ENCODE data around the gene COPS6.

Gene COPS6

GRCh38 chr7:100049441-100050291, 39.1 kb upstream of the COPS6 start, which contains the start of gene ZSCAN21:
Gene ZSCAN21, plus strand, starts transcription at chr7:100049774. Its CDS starts 7,233 bp downstream, at chr7:100057007.
- Histone ChIP-seq H3K4me3 (IDR thresholded peaks at IDR 0.05; ENCODE audit: insufficient read depth, low read depth, low read length) (peak within 1 kb of the TSS; percentile 53), H3K36me3 (ENCODE audit: insufficient read depth) (no peaks in the 10 kb centered on the region), H3K9ac (peak within 1 kb of the TSS; percentile 55; the same call in 1 of the 2 replicates), H3K4me1 (ENCODE audit: low read depth, poor library complexity, severe bottlenecking) (peaks cover 12% of the 10 kb centered on the region), H2AFZ (ENCODE audit: low read depth) (peak within 1 kb of the TSS; percentile 98), H3K4me2 (peak within 1 kb of the TSS; percentile 91), H4K20me1 (ENCODE audit: insufficient read depth) (no peaks in the 10 kb centered on the region), H3K79me2 (ENCODE audit: insufficient read depth, low read depth) (no peaks in the 10 kb centered on the region), H3K27ac (peak within 1 kb of the TSS; percentile 21; the same call in 1 of the 2 replicates), H3K27me3 (ENCODE audit: insufficient read depth, low read depth) (no peaks in the 10 kb centered on the region; the same call in 1 of the 2 replicates)
- no peak for TF ChIP-seq CTCF (conservative IDR thresholded peaks at IDR 0.05; ENCODE audit: low read depth, low read length)

- no peak overlapping the region for H3K4me3 ChIP-seq (IDR thresholded peaks at IDR 0.05; ENCODE audit: insufficient read depth, low read depth, low read length)
- H3K27ac ChIP-seq = no peak overlapping the region
- peaks cover 12% of the 10 kb centered on the region for H3K4me1 ChIP-seq (ENCODE audit: low read depth, poor library complexity, severe bottlenecking)
- no peaks in the 10 kb centered on the region for H4K20me1 ChIP-seq (ENCODE audit: insufficient read depth)
- H3K4me2 ChIP-seq = no peak overlapping the region
- no peak for TF ChIP-seq CTCF (conservative IDR thresholded peaks at IDR 0.05; ENCODE audit: low read depth, low read length)
- no peaks in the 10 kb centered on the region for H3K79me2 ChIP-seq (ENCODE audit: insufficient read depth, low read depth)
- H3K27me3 ChIP-seq (ENCODE audit: insufficient read depth, low read depth) = no peaks in the 10 kb centered on the region; the same call in 1 of the 2 replicates
- H2AFZ ChIP-seq (ENCODE audit: low read depth) = no peak overlapping the region
- H3K36me3 ChIP-seq (ENCODE audit: insufficient read depth) = no peaks in the 10 kb centered on the region
- no peak overlapping the region for H3K9ac ChIP-seq
These were observed 37.2 kb upstream of the COPS6 start for GRCh38 chr7:100051611-100052010.

GRCh38 chr7:100053215-100053614, 35.6 kb upstream of the COPS6 start:
- H3K27ac ChIP-seq = no peak overlapping the region
- H3K36me3 ChIP-seq (ENCODE audit: insufficient read depth) = no peaks in the 10 kb centered on the region
- H3K4me1 ChIP-seq (ENCODE audit: low read depth, poor library complexity, severe bottlenecking) = peaks cover 12% of the 10 kb centered on the region
- H3K27me3 ChIP-seq (ENCODE audit: insufficient read depth, low read depth) = no peaks in the 10 kb centered on the region; the same call in 1 of the 2 replicates
- no peak overlapping the region for H3K9ac ChIP-seq
- no peak overlapping the region for H2AFZ ChIP-seq (ENCODE audit: low read depth)
- peak; percentile 43; the same call in 1 of the 2 replicates for TF ChIP-seq CTCF (conservative IDR thresholded peaks at IDR 0.05; ENCODE audit: low read depth, low read length)
- H3K4me3 ChIP-seq (IDR thresholded peaks at IDR 0.05; ENCODE audit: insufficient read depth, low read depth, low read length) = no peak overlapping the region
- H3K79me2 ChIP-seq (ENCODE audit: insufficient read depth, low read depth) = no peaks in the 10 kb centered on the region
- H4K20me1 ChIP-seq (ENCODE audit: insufficient read depth) = no peaks in the 10 kb centered on the region
- H3K4me2 ChIP-seq = no peak overlapping the region

- Histone ChIP-seq H3K27ac (no peak overlapping the region), H4K20me1 (ENCODE audit: insufficient read depth) (no peaks in the 10 kb centered on the region), H3K4me3 (IDR thresholded peaks at IDR 0.05; ENCODE audit: insufficient read depth, low read depth, low read length) (no peak overlapping the region), H3K9ac (no peak overlapping the region), H3K4me2 (no peak overlapping the region), H2AFZ (ENCODE audit: low read depth) (no peak overlapping the region), H3K79me2 (ENCODE audit: insufficient read depth, low read depth) (no peaks in the 10 kb centered on the region), H3K27me3 (ENCODE audit: insufficient read depth, low read depth) (no peaks in the 10 kb centered on the region), H3K4me1 (ENCODE audit: low read depth, poor library complexity, severe bottlenecking) (peaks cover 3% of the 10 kb centered on the region), H3K36me3 (ENCODE audit: insufficient read depth) (no peaks in the 10 kb centered on the region)
- no peak for TF ChIP-seq CTCF (conservative IDR thresholded peaks at IDR 0.05; ENCODE audit: low read depth, low read length)
These were observed 31.8 kb upstream of the COPS6 start for GRCh38 chr7:100057006-100057405.
